Astrocyte (in vitro differentiated cells and primary cell): ENCODE results near the gene LDAF1. TPM values are rescaled to one million over a fixed set of nuclear protein-coding genes. Genes with fewer than 3 reads are reported as not detected.

Experiments
- DNase-seq: peaks from one replicate; pipeline ENCODE4 v3.0.0-alpha.2; 2010; ENCODE audit warnings: low read depth
- FAIRE-seq: peaks from 2 replicates; lab custom pipeline; 2011; peaks lifted over from hg19 to GRCh38; lab: Jason Lieb, UNC
- H2AFZ ChIP-seq: 2 replicates; pipeline ENCODE4 v1.6.0; 2012; ENCODE audit warnings: low read depth, low read length, inconsistent platforms
- H3K27ac ChIP-seq: 2 replicates; pipeline ENCODE4 v1.5.1; 2011; ENCODE audit warnings: low read depth, low read length, inconsistent platforms
- H3K27me3 ChIP-seq: 2 replicates; pipeline ENCODE4 v1.6.0; 2011; ENCODE audit warnings: low read length, inconsistent platforms; ENCODE audit not compliant: insufficient read depth
- H3K36me3 ChIP-seq: 2 replicates; pipeline ENCODE4 v1.5.1; 2011; ENCODE audit warnings: low read length, inconsistent platforms; ENCODE audit not compliant: insufficient read depth
- H3K4me1 ChIP-seq: 2 replicates; pipeline ENCODE4 v1.5.1; 2011; ENCODE audit warnings: low read length, inconsistent platforms; ENCODE audit not compliant: insufficient read depth
- H3K4me2 ChIP-seq: 2 replicates; pipeline ENCODE4 v1.6.0; 2012; ENCODE audit warnings: low read length, inconsistent platforms
- H3K4me3 ChIP-seq: 2 replicates; pipeline ENCODE4 v1.5.1; 2011; ENCODE audit warnings: low read depth, mild to moderate bottlenecking, low read length, inconsistent platforms; ENCODE audit not compliant: insufficient read depth
- H3K79me2 ChIP-seq: 2 replicates; pipeline ENCODE4 v1.6.0; 2012; ENCODE audit warnings: mild to moderate bottlenecking, low read length, inconsistent platforms; ENCODE audit not compliant: insufficient read depth
- H3K9ac ChIP-seq: 2 replicates; pipeline ENCODE4 v1.6.0; 2012; ENCODE audit warnings: mild to moderate bottlenecking, low read length, inconsistent platforms
- H3K9me3 ChIP-seq: 2 replicates; pipeline ENCODE4 v1.5.1; 2012; ENCODE audit warnings: low read depth, mild to moderate bottlenecking, low read length, inconsistent platforms; ENCODE audit not compliant: insufficient read depth
- H4K20me1 ChIP-seq: 2 replicates; pipeline ENCODE4 v1.6.0; 2012; ENCODE audit warnings: low read length, inconsistent platforms; ENCODE audit not compliant: insufficient read depth
- H3K27ac Mint-ChIP-seq: one replicate; pipeline ENCODE4 v1.8.0; 2021; ENCODE audit warnings: mild to moderate bottlenecking, mixed read lengths; ENCODE audit not compliant: unreplicated experiment
- H3K27me3 Mint-ChIP-seq: one replicate; pipeline ENCODE4 v1.8.0; 2021; ENCODE audit warnings: low read depth, mixed read lengths; ENCODE audit not compliant: unreplicated experiment
- H3K36me3 Mint-ChIP-seq: one replicate; pipeline ENCODE4 v1.8.0; 2021; ENCODE audit warnings: low read depth, mixed read lengths; ENCODE audit not compliant: unreplicated experiment
- H3K4me1 Mint-ChIP-seq: one replicate; pipeline ENCODE4 v1.8.0; 2021; ENCODE audit warnings: low read depth, mixed read lengths; ENCODE audit not compliant: unreplicated experiment
- H3K4me3 Mint-ChIP-seq: one replicate; pipeline ENCODE4 v1.8.0; 2021; ENCODE audit warnings: mild to moderate bottlenecking, moderate library complexity, mixed read lengths; ENCODE audit not compliant: unreplicated experiment
- H3K9me3 Mint-ChIP-seq: one replicate; pipeline ENCODE4 v1.8.0; 2021; ENCODE audit warnings: mild to moderate bottlenecking, mixed read lengths; ENCODE audit not compliant: unreplicated experiment
- CTCF ChIP-seq: IDR thresholded peaks from 2 replicates; pipeline ENCODE4 v1.5.1; 2011; ENCODE audit warnings: low read depth, mild to moderate bottlenecking, inconsistent platforms, low read length, moderate library complexity; ENCODE audit not compliant: insufficient read depth
- EZH2 ChIP-seq: IDR thresholded peaks from 2 replicates; pipeline ENCODE4 v1.6.1; 2012; ENCODE audit warnings: mild to moderate bottlenecking, low read length, inconsistent platforms; ENCODE audit not compliant: insufficient read depth
- total RNA-seq: library from RNA; stranded (reverse); gene quantifications from 2 replicates; pipeline ENCODE4 v1.2.1, GENCODE V29; 2021

The LDAF1 gene
- total RNA-seq, 1 donor from 2014 or later, result 38.6 TPM

- H3K36me3 Mint-ChIP-seq, result peaks cover 25% of the 10 kb centered on the region
- no peaks in the 10 kb centered on the region for H3K4me1 Mint-ChIP-seq
- H3K27me3 ChIP-seq, result no peaks in the 10 kb centered on the region
- no peak overlapping the region for H3K4me3 ChIP-seq
- no peak overlapping the region for H3K9ac ChIP-seq
- TF ChIP-seq EZH2, result no peak
- no peak for TF ChIP-seq CTCF
- no peak overlapping the region for H3K4me2 ChIP-seq
- H4K20me1 ChIP-seq, result no peaks in the 10 kb centered on the region
- no peak overlapping the region for H3K4me3 Mint-ChIP-seq
- no peaks in the 10 kb centered on the region for H3K9me3 ChIP-seq
- H3K79me2 ChIP-seq, result no peaks in the 10 kb centered on the region
- no peak overlapping the region for H3K27ac ChIP-seq
- no peak overlapping the region for H3K27ac Mint-ChIP-seq
- peaks cover 6% of the 10 kb centered on the region for H3K4me1 ChIP-seq
- FAIRE-seq, result no peak
- no peak overlapping the region for H2AFZ ChIP-seq
- H3K27me3 Mint-ChIP-seq, result no peaks in the 10 kb centered on the region
- H3K36me3 ChIP-seq, result peaks cover 3% of the 10 kb centered on the region
- no peak for DNase-seq
- no peaks in the 10 kb centered on the region for H3K9me3 Mint-ChIP-seq
These were observed 14.2 kb downstream of the LDAF1 start for GRCh38 chr16:21172650-21173049.

- DNase-seq, result no peak
- FAIRE-seq, result no peak
- H3K4me3 Mint-ChIP-seq, result no peak overlapping the region
- Histone ChIP-seq H2AFZ (no peak overlapping the region), H3K9me3 (no peaks in the 10 kb centered on the region), H4K20me1 (no peaks in the 10 kb centered on the region), H3K27ac (no peak overlapping the region), H3K9ac (no peak overlapping the region), H3K79me2 (no peaks in the 10 kb centered on the region), H3K4me1 (no peaks in the 10 kb centered on the region), H3K4me3 (no peak overlapping the region), H3K36me3 (peaks cover 6% of the 10 kb centered on the region), H3K4me2 (no peak overlapping the region), H3K27me3 (no peaks in the 10 kb centered on the region)
- peaks cover 4% of the 10 kb centered on the region for H3K9me3 Mint-ChIP-seq
- TF ChIP-seq EZH2 (no peak), CTCF (no peak)
- no peak overlapping the region for H3K27ac Mint-ChIP-seq
- H3K27me3 Mint-ChIP-seq, result no peaks in the 10 kb centered on the region
- no peaks in the 10 kb centered on the region for H3K4me1 Mint-ChIP-seq
- H3K36me3 Mint-ChIP-seq, result peaks cover 45% of the 10 kb centered on the region
These were observed 16.9 kb downstream of the LDAF1 start for GRCh38 chr16:21175397-21175796.

- Histone ChIP-seq H3K4me2 (no peak overlapping the region), H3K4me3 (no peak overlapping the region), H4K20me1 (no peaks in the 10 kb centered on the region), H3K27ac (no peak overlapping the region), H3K4me1 (no peaks in the 10 kb centered on the region), H3K27me3 (no peaks in the 10 kb centered on the region), H3K9ac (no peak overlapping the region), H2AFZ (no peak overlapping the region), H3K9me3 (no peaks in the 10 kb centered on the region), H3K36me3 (peaks cover 3% of the 10 kb centered on the region), H3K79me2 (no peaks in the 10 kb centered on the region)
- no peak for FAIRE-seq
- no peaks in the 10 kb centered on the region for H3K27me3 Mint-ChIP-seq
- H3K9me3 Mint-ChIP-seq, result peaks cover 10% of the 10 kb centered on the region
- H3K4me3 Mint-ChIP-seq, result no peak overlapping the region
- H3K36me3 Mint-ChIP-seq, result peaks cover 53% of the 10 kb centered on the region
- no peaks in the 10 kb centered on the region for H3K4me1 Mint-ChIP-seq
- TF ChIP-seq EZH2, result no peak
- no peak for TF ChIP-seq CTCF
- H3K27ac Mint-ChIP-seq, result no peak overlapping the region
- no peak for DNase-seq
These were observed 20.9 kb downstream of the LDAF1 start for GRCh38 chr16:21179126-21179982.
